HG03196 (cell line): ENCODE data around the gene IL1F10.

Experiments
- ATAC-seq: cut with Tn5 transposase; IDR thresholded peaks from one replicate; pipeline ENCODE4 v1.9.1; 2021; ENCODE audit not compliant: unreplicated experiment

Gene IL1F10

GRCh38 chr2:113058998-113059960 lies 8.5 kb upstream of the IL1F10 start, which contains the start of gene IL36RN:
IL36RN (plus strand) TSS chr2:113059198; CDS start chr2:113059439, 241 bp downstream.
- no peak for ATAC-seq

DNA sequence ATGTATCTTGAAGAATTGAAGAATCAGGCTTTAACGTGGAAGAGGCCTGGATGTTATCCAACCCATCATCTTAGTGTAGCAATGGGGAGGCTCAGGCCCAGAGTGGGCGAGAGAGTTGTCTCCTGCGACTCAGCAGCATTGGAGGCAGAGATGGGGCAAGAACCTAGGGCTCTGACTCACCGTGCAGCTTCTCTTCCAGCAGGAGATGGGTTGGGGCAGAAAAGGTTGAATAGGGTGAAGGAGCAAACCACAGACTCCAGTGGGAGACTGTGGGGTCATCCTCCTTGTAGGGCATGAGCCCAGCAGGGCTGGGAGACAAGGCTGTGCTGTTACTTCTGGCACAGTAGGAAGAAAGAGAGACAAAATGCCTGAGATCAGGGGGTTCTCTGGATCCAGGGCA lies 7.4 kb upstream of the IL1F10 start:
- no peak for ATAC-seq

- no peak for ATAC-seq
These were observed 7.0 kb upstream of the IL1F10 start for GRCh38 chr2:113060796-113061195.

GRCh38 chr2:113061241-113061640 lies 6.5 kb upstream of the IL1F10 start:
- no peak for ATAC-seq

DNA sequence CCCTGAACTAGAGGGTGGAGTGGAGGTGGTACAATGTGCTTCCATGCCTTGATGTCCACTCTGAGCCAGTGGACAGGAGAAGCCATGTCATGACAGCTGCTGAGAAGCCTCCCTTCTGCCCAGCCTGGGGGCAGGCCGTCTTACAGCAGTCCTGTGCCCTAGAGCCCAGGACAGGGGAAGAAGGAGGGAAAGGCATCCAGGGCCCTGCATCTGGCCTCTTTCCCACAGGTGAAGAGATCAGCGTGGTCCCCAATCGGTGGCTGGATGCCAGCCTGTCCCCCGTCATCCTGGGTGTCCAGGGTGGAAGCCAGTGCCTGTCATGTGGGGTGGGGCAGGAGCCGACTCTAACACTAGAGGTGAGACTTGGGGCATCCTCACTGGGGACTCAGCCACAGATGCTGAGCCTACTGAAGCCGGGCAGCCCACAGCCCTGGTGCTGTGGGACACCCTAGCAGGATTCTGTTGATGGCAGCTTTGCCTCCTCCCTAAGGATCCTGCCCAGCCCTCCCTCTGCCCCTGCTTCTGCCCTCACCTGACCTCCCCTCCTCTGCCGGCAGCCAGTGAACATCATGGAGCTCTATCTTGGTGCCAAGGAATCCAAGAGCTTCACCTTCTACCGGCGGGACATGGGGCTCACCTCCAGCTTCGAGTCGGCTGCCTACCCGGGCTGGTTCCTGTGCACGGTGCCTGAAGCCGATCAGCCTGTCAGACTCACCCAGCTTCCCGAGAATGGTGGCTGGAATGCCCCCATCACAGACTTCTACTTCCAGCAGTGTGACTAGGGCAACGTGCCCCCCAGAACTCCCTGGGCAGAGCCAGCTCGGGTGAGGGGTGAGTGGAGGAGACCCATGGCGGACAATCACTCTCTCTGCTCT lies 5.6 kb upstream of the IL1F10 start:
- no peak for ATAC-seq

DNA sequence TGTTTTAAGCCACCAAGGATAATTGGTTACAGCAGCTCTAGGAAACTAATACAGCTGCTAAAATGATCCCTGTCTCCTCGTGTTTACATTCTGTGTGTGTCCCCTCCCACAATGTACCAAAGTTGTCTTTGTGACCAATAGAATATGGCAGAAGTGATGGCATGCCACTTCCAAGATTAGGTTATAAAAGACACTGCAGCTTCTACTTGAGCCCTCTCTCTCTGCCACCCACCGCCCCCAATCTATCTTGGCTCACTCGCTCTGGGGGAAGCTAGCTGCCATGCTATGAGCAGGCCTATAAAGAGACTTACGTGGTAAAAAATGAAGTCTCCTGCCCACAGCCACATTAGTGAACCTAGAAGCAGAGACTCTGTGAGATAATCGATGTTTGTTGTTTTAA lies 3.5 kb upstream of the IL1F10 start:
- no peak for ATAC-seq

DNA sequence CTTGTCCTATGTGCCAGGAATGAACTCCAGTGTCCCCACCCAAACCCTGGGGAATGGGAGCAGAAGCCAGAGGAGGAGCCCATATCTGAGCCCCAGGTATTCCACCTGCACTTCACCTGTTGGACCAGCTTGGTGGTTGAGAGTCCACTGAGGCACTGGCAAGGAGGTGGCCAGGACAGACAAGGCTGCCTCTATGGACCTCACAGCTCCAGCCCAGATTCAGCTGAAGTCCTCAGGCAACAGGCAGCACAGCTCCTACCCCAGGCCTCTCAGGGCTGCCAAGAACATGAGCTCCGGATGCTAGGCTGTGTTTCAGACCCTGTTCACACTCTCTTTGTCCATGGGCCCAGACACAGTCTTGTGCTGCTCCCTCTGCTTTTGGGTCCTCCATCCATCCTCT lies 2.9 kb upstream of the IL1F10 start:
- ATAC-seq: no peak

- ATAC-seq: no peak
These were observed 479 bp downstream of the IL1F10 start for GRCh38 chr2:113068249-113068648.

DNA sequence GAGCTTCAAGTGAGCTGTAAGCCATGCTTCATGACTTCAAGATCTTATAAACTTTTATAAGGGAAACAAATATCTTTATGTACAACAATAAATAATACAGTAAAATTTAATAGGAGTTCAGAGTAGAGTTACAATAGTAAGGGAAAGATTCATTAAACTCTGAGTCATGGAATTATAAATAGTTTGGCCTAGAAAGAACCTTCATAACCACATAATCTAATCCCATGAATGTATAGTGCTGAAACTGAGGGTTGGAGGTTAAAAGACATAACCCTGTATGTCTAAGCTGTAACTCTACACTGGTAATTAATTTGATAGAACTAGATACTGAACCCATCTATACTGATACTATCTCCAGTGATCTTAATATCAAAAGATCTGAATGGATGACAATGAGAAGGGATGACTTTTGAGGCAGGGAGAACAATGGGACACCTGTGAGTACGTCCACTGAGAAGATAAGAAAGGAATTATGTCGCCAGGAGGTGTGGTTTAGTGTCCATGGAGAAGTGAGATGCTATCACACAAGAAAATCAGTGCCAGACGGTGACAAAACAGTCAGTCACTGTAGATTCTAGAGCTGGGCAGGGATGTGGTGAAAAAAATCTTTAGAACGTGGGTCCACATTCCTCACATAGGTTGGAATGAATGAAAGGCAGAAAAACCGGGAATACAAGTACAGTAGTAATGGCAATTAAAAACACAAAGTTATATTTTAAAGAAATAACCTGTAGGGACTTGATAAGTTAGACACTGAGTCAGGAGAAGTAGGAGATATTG lies 1.1 kb downstream of the IL1F10 start:
- no peak for ATAC-seq

- no peak for ATAC-seq
These were observed 2.2 kb downstream of the IL1F10 start for GRCh38 chr2:113069676-113070605.

DNA sequence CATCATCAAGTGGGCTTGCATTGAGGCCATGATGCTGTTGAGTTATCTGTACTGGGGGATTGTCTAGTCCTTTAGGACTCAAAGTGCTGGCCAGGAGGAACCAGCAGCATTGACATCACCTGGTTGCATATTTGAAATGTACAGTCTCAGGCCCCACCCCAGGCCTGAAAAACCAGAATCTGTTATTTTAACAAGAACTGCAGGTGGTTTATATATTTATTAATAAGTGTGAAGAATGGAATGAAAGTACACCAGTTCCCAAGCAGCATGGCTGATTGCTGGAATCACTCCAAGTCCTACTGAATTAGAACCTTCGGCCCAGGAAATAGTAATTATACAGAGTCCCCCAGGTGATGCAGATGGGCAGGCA lies 2.8 kb downstream of the IL1F10 start:
- ATAC-seq: no peak

DNA sequence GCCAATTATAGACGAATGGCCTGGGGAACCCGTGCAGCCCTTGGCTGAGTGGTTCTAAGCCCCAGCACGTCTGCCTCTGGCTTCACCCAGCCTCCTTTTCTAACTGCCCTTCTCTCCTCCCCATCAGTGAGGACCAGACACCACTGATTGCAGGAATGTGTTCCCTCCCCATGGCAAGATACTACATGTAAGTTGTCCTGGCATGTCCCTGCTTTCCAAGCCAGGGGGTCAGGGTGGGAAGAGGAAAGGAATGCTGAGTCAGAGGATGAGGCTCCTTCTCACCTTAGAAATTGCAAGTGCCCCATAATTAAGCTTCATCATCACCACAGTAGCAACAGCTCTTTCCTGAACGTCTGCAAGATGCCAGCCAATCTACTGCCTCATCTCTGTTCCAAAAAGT lies 4.8 kb downstream of the IL1F10 start:
- no peak for ATAC-seq

DNA sequence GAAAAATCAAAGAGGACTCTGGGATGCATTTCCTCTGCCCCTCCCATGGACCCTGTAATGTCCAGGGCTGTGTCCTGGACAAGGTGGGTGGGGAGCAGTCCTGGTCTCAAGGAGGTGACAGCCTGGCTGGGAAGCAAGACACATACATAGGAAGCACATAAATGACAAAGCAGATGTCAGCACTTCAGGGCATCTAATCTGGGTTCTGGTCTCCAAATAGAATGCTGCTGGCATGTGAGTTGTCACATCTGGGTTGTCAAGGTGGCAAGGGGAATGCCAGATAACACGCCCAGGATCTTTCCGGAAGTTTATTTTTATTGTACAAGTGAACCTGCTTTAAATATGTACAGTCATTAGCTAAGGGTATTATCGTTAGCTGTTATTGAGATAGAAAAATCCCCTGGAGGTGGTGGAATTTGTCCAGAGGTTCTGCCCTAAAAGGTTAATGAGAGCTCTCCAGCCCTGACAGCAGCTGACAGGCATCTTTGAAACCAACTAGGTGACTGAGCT lies 5.6 kb downstream of the IL1F10 start:
- ATAC-seq: no peak

DNA sequence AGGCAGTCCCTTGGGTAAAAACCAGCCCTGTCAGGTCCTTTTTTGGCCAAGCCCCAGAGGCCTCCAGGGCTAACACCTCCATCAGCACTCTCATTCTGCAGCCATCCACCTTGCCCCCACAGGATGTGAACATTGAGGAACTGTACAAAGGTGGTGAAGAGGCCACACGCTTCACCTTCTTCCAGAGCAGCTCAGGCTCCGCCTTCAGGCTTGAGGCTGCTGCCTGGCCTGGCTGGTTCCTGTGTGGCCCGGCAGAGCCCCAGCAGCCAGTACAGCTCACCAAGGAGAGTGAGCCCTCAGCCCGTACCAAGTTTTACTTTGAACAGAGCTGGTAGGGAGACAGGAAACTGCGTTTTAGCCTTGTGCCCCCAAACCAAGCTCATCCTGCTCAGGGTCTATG lies 7.3 kb downstream of the IL1F10 start:
- ATAC-seq: no peak

DNA sequence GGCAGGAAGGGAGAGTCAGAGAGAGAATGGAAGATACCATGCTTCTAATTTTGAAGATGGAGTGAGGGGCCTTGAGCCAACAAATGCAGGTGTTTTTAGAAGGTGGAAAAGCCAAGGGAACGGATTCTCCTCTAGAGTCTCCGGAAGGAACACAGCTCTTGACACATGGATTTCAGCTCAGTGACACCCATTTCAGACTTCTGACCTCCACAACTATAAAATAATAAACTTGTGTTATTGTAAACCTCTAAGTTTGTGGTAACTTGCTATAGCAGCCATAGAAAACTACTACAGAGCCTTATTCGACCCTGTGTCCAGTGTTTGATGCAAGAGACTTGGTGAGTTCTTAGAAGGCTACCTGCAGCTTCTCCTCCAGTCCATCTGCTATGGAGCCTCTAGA lies 7.8 kb downstream of the IL1F10 start:
- no peak for ATAC-seq

- ATAC-seq: no peak
These were observed 9.3 kb downstream of the IL1F10 start for GRCh38 chr2:113076954-113077669.

DNA sequence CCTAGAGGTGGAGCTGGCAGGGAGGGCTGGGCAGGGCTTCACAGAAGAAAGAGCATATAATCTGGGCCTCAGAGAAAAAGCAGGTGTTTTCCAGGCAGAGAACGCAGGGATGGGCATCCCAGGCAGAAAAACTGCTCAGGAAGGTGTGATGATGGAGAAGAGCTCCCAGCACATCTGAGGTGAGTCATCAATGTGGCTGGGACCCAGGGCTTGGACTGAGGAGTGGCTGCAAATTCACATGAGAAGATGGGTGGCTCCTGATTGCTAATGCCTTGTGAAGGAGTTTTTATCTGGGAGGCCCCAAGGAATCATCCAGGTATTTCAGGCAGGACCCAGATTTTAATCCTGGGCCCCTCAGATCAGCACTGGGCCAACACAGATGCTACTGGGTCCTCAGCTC lies 10.2 kb downstream of the IL1F10 start:
- no peak for ATAC-seq

DNA sequence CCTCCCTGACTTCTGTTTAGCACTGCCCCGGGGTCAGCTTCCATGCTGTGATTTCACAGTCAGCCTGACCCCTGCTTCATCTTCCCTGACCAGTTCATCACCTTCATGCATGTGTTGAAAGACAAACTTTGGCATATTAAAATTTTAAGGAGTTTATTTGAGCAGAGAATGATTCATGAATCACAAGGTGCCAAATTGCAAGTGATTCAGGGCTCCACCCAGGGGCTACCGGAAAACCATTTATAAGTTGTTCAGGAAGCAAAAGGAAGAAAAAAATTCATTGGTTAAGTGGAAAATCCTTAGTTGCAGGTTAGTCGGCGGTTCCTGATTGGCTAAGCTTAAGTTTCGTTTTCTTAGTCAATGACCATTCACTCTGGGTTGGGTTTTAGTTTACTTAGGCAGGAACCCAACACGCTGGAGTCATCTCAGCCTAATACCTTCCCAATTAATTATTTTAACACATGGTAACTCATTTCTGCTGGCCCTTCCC lies 10.6 kb downstream of the IL1F10 start:
- ATAC-seq: no peak

- no peak for ATAC-seq
These were observed 11.4 kb downstream of the IL1F10 start for GRCh38 chr2:113079131-113079530.
